K562 (cell line): ENCODE measurements around the gene KCTD18.

Source experiments
- ATF2 ChIP-seq: sonication (generic); formaldehyde crosslinking; IDR thresholded peaks from 2 replicates; pipeline ENCODE4 v1.8.1; 2022; ENCODE audit warnings: missing genetic modification reagents
- CREB1 ChIP-seq, 2 experiments: sonication (generic) in 1 of 2; formaldehyde crosslinking in 1 of 2; IDR thresholded peaks; 2 replicates each; pipeline versions ENCODE4 v1.6.1 to v1.8.0; 2012 to 2022; ENCODE audit warnings: inconsistent platforms in 1 of 2, mild to moderate bottlenecking in 1 of 2, missing genetic modification reagents in 1 of 2, moderate library complexity in 1 of 2
- CTCF ChIP-seq, 3 experiments: IDR thresholded peaks in 2 of 3; conservative IDR thresholded peaks in 1 of 3; 2 replicates each; pipeline ENCODE4 v1.5.1; 2011 to 2012; ENCODE audit warnings: low read length in 3 of 3, mild to moderate bottlenecking in 3 of 3, control low read depth in 2 of 3, improper control_type of control experiment in 1 of 3, inconsistent platforms in 1 of 3, low read depth in 1 of 3, mixed read lengths in 1 of 3, moderate library complexity in 1 of 3; ENCODE audit not compliant: insufficient read depth in 2 of 3
- RAD21 ChIP-seq, 2 experiments: fragments of 250-450 bp in 1 of 2; fragments of 450-650 bp in 1 of 2; sonication (Bioruptor Pico) in 1 of 2; formaldehyde crosslinking in 1 of 2; IDR thresholded peaks in 1 of 2; conservative IDR thresholded peaks in 1 of 2; 2 replicates each; pipeline versions ENCODE4 v1.4.0 to v1.8.0; 2020 to 2022; ENCODE audit warnings: mild to moderate bottlenecking in 2 of 2, moderate library complexity in 1 of 2
- YY1 ChIP-seq, 3 experiments: IDR thresholded peaks; 2 replicates each; pipeline ENCODE4 v1.6.1; 2011; ENCODE audit warnings: low read length in 2 of 3, mild to moderate bottlenecking in 2 of 3, moderate library complexity in 2 of 3, borderline replicate concordance in 1 of 3, control low read depth in 1 of 3, low read depth in 1 of 3; ENCODE audit not compliant: insufficient read depth in 3 of 3, insufficient replicate concordance in 2 of 3, control insufficient read depth in 1 of 3, insufficient read length in 1 of 3; ENCODE audit errors: extremely low read depth in 1 of 3
- ZNF217 ChIP-seq: sonication (generic); formaldehyde crosslinking; IDR thresholded peaks from 2 replicates; pipeline ENCODE4 v1.8.0; 2022; ENCODE audit warnings: mild to moderate bottlenecking, missing genetic modification reagents
- TF ChIP-seq, protein P1 (sequence below): sonication (generic); formaldehyde crosslinking; IDR thresholded peaks from 2 replicates; pipeline ENCODE4 v1.8.1; 2023; ENCODE audit warnings: missing genetic modification reagents, mild to moderate bottlenecking, borderline replicate concordance
- TF ChIP-seq, protein P2 (sequence below), 2 experiments: fragments of 450-650 bp in 1 of 2; sonication (generic) in 1 of 2; formaldehyde crosslinking in 1 of 2; IDR thresholded peaks in 1 of 2; conservative IDR thresholded peaks in 1 of 2; 2 replicates each; pipeline versions ENCODE4 v1.6.1 to v1.8.1; 2016 to 2023; ENCODE audit warnings: mild to moderate bottlenecking in 2 of 2, moderate library complexity in 2 of 2, inconsistent platforms in 1 of 2, missing genetic modification reagents in 1 of 2

- TF ChIP-seq RAD21 (CRISPR knock-in tag; conservative IDR thresholded peaks at IDR 0.05 in 1 of 2, IDR thresholded peaks at IDR 0.05 in 1 of 2) (no peak), ZNF217 (CRISPR knock-in tag) (no peak), ATF2 (CRISPR knock-in tag) (no peak), CTCF (IDR thresholded peaks at IDR 0.05 in 2 of 3, conservative IDR thresholded peaks at IDR 0.05 in 1 of 3; ENCODE audit: insufficient read depth in 2 of 3, low read depth in 1 of 3, low read length in 3 of 3) (no peak), CREB1 (IDR thresholded peaks at IDR 0.05) (no peak), CREB1 (CRISPR knock-in tag; IDR thresholded peaks at IDR 0.05) (no peak), YY1 (IDR thresholded peaks at IDR 0.05; ENCODE audit: borderline replicate concordance in 1 of 3, control insufficient read depth in 1 of 3, extremely low read depth in 1 of 3, insufficient read depth in 3 of 3, insufficient read length in 1 of 3, insufficient replicate concordance in 2 of 3, low read depth in 1 of 3, low read length in 2 of 3) (no peak)
- TF ChIP-seq, protein P1, sequence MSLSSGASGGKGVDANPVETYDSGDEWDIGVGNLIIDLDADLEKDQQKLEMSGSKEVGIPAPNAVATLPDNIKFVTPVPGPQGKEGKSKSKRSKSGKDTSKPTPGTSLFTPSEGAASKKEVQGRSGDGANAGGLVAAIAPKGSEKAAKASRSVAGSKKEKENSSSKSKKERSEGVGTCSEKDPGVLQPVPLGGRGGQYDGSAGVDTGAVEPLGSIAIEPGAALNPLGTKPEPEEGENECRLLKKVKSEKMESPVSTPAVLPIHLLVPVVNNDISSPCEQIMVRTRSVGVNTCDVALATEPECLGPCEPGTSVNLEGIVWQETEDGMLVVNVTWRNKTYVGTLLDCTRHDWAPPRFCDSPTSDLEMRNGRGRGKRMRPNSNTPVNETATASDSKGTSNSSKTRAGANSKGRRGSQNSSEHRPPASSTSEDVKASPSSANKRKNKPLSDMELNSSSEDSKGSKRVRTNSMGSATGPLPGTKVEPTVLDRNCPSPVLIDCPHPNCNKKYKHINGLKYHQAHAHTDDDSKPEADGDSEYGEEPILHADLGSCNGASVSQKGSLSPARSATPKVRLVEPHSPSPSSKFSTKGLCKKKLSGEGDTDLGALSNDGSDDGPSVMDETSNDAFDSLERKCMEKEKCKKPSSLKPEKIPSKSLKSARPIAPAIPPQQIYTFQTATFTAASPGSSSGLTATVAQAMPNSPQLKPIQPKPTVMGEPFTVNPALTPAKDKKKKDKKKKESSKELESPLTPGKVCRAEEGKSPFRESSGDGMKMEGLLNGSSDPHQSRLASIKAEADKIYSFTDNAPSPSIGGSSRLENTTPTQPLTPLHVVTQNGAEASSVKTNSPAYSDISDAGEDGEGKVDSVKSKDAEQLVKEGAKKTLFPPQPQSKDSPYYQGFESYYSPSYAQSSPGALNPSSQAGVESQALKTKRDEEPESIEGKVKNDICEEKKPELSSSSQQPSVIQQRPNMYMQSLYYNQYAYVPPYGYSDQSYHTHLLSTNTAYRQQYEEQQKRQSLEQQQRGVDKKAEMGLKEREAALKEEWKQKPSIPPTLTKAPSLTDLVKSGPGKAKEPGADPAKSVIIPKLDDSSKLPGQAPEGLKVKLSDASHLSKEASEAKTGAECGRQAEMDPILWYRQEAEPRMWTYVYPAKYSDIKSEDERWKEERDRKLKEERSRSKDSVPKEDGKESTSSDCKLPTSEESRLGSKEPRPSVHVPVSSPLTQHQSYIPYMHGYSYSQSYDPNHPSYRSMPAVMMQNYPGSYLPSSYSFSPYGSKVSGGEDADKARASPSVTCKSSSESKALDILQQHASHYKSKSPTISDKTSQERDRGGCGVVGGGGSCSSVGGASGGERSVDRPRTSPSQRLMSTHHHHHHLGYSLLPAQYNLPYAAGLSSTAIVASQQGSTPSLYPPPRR (CRISPR knock-in tag) = no peak
- TF ChIP-seq, protein P2, sequence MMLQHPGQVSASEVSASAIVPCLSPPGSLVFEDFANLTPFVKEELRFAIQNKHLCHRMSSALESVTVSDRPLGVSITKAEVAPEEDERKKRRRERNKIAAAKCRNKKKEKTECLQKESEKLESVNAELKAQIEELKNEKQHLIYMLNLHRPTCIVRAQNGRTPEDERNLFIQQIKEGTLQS (IDR thresholded peaks at IDR 0.05) = no peak
- TF ChIP-seq, protein P2 (CRISPR knock-in tag; conservative IDR thresholded peaks at IDR 0.05) = no peak
These were observed 41.8 kb downstream of the KCTD18 start for GRCh38 chr2:200467806-200468681.
